Muscle of arm (tissue), 12 donors: ENCODE results near the gene EPHA6. TPM values are rescaled to one million over a fixed set of nuclear protein-coding genes. Genes with fewer than 3 reads are reported as not detected.
"Not testable (repeated sequence)": the region's sequence is repeated elsewhere in the genome, so short reads cannot be mapped to it uniquely, and the experiment has no call there.

ENCODE experiments used
- DNase-seq: peaks from one replicate; pipeline ENCODE4 v3.0.0-alpha.2; 2013
- polyA plus RNA-seq, 12 donors: library from polyadenylated mRNA; unstranded; fragments of 120-200 nt; gene quantifications; one replicate each; pipeline ENCODE4 v1.2.1, GENCODE V29; 2013; ENCODE audit not compliant: insufficient read length in 12 of 12

Gene EPHA6
- polyA plus RNA-seq, 12 donors: 0.07 to 1.5 (median 0.23) TPM; not detected in 4

- no peak for DNase-seq
These were observed 610.6 kb downstream of the EPHA6 start for GRCh38 chr3:97425002-97425401.

GRCh38 chr3:97430601-97431000 lies 616.2 kb downstream of the EPHA6 start:
- no peak for DNase-seq

DNA sequence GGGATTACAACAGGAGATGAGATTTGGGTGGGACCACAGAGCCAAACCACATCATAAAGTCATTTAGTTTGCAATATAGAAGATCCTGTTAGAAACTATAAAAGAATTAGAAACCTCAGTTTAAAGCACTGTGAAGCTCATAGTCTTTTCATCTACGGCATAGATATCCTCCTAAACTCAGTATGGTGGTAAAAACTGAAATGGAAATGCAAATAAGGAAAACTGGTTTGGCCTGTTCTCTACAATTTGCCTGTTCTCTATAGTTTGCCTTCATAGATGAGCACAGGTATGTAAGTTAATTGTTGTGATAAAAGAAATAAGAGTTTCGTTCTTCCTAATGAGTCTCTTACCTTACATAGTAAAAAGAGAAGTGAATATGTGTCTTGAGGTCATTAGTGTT lies 618.5 kb downstream of the EPHA6 start:
- no peak for DNase-seq

- DNase-seq: peak; percentile 7
These were observed 623.7 kb downstream of the EPHA6 start for GRCh38 chr3:97438131-97438530.

DNA sequence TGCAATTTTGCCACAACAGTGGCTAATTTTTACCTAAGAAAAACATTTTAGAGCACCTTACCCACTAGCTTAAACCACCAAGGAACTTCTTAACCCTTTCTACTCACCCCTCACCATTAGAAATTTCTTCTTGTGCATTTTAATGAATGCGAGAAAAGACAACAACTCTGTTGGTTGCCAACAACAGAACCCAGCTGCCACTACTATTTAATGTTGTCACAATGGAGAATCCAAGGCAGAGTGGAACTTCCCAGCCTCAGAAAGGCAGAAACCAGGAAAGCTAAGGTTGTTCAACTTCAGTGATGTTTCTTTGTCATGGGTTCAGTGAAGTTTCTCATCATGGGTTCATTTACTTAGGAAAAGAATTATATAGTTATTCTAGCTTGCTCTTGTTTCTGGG lies 625.0 kb downstream of the EPHA6 start:
- no peak for DNase-seq

DNA sequence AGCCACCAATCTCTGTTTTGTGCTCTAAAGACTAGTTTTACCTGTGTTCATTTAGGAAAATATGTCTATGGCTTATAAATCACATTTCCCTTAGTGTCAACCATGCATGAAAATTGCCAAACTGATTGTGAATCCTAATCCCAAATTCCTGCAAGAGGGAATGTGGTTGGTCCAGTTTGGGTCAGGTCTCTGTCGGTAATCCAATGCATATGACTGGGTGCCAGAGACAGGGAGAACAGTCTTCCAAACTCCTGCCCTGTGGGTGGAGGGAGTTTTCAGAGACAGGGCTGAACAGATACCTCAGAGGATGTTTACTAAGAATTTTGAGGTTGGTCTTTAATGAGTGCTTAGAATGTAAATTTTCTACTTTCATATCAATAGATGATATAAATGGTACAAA lies 649.6 kb downstream of the EPHA6 start:
- no peak for DNase-seq

DNA sequence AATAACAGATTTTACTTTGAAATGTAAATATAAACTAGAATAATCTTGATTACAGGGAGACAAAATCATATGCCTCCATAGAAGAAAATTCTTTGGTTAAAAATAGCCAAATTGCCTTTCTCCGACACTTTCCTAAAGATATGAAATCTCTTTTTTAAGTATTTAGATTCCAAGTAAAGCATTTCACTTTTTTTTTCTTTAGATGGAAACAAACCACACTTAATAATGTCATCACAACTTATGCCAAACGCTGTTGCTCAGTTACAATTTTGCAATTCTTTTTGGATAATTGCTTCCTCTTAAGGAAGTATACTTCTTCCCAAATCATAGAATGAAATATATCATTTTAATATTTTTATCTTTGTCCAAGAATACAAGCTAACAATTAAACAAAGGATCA lies 656.1 kb downstream of the EPHA6 start:
- DNase-seq: no peak

DNA sequence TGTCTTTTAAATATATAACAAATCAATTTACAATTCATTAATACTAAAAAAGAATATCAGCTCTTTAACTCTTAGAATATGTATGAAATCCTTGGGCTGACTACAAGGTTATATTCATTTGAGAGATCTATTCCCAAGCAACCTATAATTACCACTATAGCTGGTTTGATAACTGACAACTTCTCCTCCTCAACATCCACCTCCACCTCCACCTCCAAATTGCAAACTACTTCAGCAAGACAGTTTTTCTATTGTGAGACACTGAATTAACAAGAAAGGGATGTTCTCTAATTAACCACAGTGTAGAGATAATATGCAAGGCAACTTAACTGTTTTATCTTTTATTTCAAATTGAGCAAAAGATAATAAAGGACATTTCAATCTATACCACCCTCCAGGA lies 665.3 kb downstream of the EPHA6 start:
- no peak for DNase-seq

GRCh38 chr3:97480696-97481289 lies 666.4 kb downstream of the EPHA6 start:
- DNase-seq: not testable (repeated sequence)

- no peak for DNase-seq
These were observed 667.0 kb downstream of the EPHA6 start for GRCh38 chr3:97481416-97481815.

GRCh38 chr3:97485206-97485605 lies 670.8 kb downstream of the EPHA6 start:
- no peak for DNase-seq

DNA sequence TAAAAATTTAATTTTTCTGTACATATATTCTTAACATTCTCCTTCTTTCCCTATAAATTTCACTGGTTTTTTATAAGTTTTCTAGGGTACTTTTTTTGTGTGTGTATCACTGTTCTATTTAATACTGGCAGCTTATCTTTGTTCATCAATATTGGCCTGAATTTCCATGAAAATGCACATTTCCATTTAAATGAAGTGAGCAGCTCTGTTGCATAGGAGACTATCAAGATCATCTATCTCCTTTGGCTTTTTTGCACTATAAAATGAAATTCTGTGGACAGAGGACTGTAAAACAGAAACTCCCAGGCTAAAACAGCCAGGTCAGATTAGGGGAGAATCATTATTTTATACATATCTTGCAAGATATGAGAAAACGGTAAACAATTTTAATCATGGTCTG lies 673.2 kb downstream of the EPHA6 start:
- DNase-seq: no peak

GRCh38 chr3:97488741-97489140 lies 674.3 kb downstream of the EPHA6 start:
- DNase-seq: no peak

DNA sequence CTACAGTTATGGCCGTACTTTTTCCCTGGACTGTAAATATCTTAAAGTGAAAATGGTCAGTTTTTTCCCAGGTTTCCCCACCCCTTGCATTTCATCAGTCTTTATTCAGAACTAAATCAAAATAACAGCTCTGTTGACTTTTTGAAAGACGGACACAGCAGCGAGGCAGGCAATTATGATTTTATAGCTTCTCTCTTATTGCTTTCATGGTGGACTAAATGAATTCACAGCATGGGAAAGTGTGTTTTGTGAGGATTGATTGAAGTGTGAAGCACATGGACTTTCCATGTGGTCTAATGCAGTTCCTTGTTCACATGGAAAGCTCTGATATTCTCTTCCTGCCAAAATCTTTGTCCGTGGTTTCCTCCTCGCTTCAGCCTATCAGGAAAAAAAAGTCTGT lies 681.5 kb downstream of the EPHA6 start:
- DNase-seq: no peak

DNA sequence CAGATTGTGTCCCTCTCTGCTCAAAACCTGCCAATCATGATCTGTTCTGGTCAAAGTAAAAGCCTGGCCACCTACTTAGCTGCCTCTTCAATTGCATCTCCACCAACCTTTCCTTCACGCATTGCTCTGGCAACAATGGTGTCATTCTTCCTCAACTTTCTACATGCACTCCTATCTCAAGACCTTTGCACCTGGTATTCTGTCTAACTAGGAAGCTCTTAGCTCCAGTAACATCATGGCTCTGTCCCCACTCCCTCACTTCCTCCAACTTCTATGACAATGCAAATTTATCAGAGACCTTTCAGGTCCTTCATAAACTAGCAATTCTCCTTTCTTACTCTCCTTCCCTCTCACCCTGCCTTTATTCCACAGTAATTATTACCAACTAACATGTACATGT lies 682.7 kb downstream of the EPHA6 start:
- DNase-seq: no peak

DNA sequence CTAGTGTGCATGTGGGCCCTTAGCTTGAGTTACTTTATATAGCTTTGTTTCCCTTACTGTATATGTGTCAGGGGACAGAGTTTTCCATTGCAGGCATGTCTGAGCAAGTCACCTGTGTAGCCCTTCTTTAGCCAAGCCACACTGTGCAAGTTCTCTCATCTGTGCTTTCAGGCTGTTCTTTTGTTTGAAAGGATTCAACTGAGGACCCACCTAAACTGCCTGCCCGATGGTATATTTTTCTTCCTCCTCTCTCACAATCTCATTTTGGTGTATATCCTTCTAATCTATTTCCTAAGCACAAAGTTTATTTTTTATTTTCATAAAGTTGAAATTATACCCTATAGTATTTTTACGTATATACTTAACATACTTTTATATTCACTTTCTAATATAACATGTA lies 690.1 kb downstream of the EPHA6 start:
- no peak for DNase-seq

GRCh38 chr3:97510795-97511194 lies 696.4 kb downstream of the EPHA6 start:
- DNase-seq: no peak

- DNase-seq: no peak
These were observed 700.7 kb downstream of the EPHA6 start for GRCh38 chr3:97515076-97515475.

GRCh38 chr3:97530691-97531090 lies 716.3 kb downstream of the EPHA6 start:
- no peak for DNase-seq

GRCh38 chr3:97547573-97547972 lies 733.2 kb downstream of the EPHA6 start:
- not testable (repeated sequence) for DNase-seq

GRCh38 chr3:97550408-97550807 lies 736.0 kb downstream of the EPHA6 start:
- no peak for DNase-seq

- no peak for DNase-seq
These were observed 737.8 kb downstream of the EPHA6 start for GRCh38 chr3:97552186-97552585.

DNA sequence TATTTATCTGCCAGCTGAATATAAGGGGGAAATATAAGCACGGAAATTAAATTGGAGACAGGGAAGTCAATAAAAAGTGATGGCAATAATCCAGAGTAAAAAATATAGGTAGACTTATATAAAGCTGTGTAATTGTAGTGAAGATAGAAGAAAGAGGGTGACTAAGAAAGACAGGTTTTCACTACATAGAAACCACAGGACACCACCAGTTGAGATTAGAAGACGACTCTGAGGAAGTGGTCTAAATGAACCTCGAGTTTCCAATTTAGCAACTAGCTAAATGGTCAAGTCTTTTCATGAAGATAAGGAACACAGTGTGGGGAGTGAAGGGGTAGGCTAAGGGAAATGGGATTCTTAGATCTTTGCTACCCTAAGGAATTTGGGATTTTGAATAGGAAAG lies 761.3 kb downstream of the EPHA6 start:
- DNase-seq: no peak

DNA sequence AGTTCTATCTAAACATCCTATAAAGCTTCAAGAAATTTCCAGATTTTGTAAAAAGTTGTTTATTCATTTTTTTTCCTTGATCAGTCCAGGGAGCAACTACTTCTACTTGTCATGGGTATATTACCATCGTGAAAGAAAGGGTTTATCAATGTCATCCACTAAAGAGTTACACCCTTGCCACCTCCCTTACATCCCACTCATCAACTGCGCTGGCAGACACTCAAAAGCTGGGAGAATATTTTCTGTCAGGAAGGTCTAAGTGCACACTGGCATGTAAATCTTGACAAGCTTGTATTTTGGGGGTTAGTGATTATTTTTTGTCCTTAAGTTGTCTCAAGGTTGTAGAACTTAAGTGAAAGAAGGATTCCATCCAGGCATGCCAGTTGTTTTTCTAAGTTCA lies 761.8 kb downstream of the EPHA6 start:
- no peak for DNase-seq

DNA sequence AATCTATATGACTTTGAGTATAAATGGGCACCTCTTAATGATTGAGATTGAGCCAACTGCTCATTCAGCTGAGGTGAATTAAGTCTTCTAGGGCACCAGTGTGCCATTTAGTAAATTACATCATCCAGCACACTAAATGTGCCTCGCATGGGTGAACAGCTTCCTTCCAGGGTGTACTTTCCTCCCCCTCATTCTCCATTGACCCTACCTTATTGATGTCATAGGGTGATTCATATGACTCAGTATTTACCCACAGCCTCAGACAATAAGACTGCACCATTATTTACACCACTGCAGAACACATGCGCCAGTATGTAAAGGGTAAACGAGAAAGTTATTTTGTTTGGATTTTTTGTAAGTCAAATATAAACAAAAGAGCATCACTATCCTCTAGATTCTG lies 765.0 kb downstream of the EPHA6 start:
- no peak for DNase-seq
